OCI-LY1 (cell line): ENCODE data around the gene PLD1.

Source experiments
- H2AFZ ChIP-seq: fragments of 200-600 bp; sonication (generic), shearing (Covaris generic); 2 replicates; pipeline ENCODE4 v1.6.0; 2014; ENCODE audit warnings: antibody characterized with exemption, mild to moderate bottlenecking, low read length
- H3F3A ChIP-seq: fragments of 200-600 bp; sonication (generic), shearing (Covaris generic); 2 replicates; pipeline ENCODE4 v1.6.0; 2014; ENCODE audit warnings: mild to moderate bottlenecking, antibody characterized with exemption, low read length, moderate library complexity; ENCODE audit not compliant: insufficient read depth
- H3K27ac ChIP-seq: fragments of 200-600 bp; sonication (generic); 2 replicates; pipeline ENCODE4 v1.5.1; 2014; ENCODE audit warnings: low read length, mixed run types, mild to moderate bottlenecking, low read depth; ENCODE audit not compliant: poor library complexity, severe bottlenecking
- H3K27me3 ChIP-seq: fragments of 200-600 bp; sonication (generic); 2 replicates; pipeline ENCODE4 v1.6.0; 2014; ENCODE audit warnings: antibody characterized with exemption, mild to moderate bottlenecking, low read length, moderate library complexity; ENCODE audit not compliant: insufficient read depth
- H3K36me3 ChIP-seq: fragments of 200-600 bp; sonication (generic); 2 replicates; pipeline ENCODE4 v1.6.1; 2014; ENCODE audit warnings: mild to moderate bottlenecking, antibody characterized with exemption, low read length, moderate library complexity, mixed read lengths; ENCODE audit not compliant: insufficient read depth
- H3K4me1 ChIP-seq: fragments of 200-600 bp; sonication (generic); 2 replicates; pipeline ENCODE4 v1.5.1; 2014; ENCODE audit warnings: mild to moderate bottlenecking, low read length, moderate library complexity; ENCODE audit not compliant: insufficient read depth, severe bottlenecking
- H3K4me2 ChIP-seq: fragments of 200-600 bp; sonication (generic), shearing (Covaris generic); 2 replicates; pipeline ENCODE4 v1.6.1; 2014; ENCODE audit warnings: low read length
- H3K4me3 ChIP-seq: fragments of 200-600 bp; sonication (generic); 2 replicates; pipeline ENCODE4 v1.5.1; 2014; ENCODE audit warnings: low read length, low read depth, mild to moderate bottlenecking, mixed read lengths; ENCODE audit not compliant: poor library complexity, severe bottlenecking
- H3K79me2 ChIP-seq: fragments of 200-600 bp; shearing (Covaris generic); 2 replicates; pipeline ENCODE4 v1.6.1; 2016; ENCODE audit warnings: mixed run types, low read length, mixed read lengths; ENCODE audit not compliant: insufficient read depth
- H3K9ac ChIP-seq: fragments of 200-600 bp; sonication (generic), shearing (Covaris generic); 2 replicates; pipeline ENCODE4 v1.6.1; 2014; ENCODE audit warnings: mild to moderate bottlenecking, low read length, mixed read lengths
- H3K9me2 ChIP-seq: fragments of 200-600 bp; sonication (generic), shearing (Covaris generic); 2 replicates; pipeline ENCODE4 v1.6.1; 2014; ENCODE audit warnings: low read depth, mild to moderate bottlenecking, low read length, mixed read lengths
- H3K9me3 ChIP-seq: fragments of 200-600 bp; shearing (Covaris generic); 2 replicates; pipeline ENCODE4 v1.6.1; 2014; ENCODE audit warnings: low read length, mixed read lengths
- H4K20me1 ChIP-seq: fragments of 200-600 bp; sonication (generic), shearing (Covaris generic); 2 replicates; pipeline ENCODE4 v1.6.0; 2016; ENCODE audit warnings: mild to moderate bottlenecking, low read length; ENCODE audit not compliant: insufficient read depth
- EZH2 ChIP-seq: fragments of 200-600 bp; sonication (generic), shearing (Covaris generic); IDR thresholded peaks from 2 replicates; pipeline ENCODE4 v1.8.0; 2017; ENCODE audit warnings: borderline replicate concordance, mixed run types, mild to moderate bottlenecking, antibody characterized with exemption, low read length, moderate library complexity, mixed read lengths
- TF ChIP-seq, protein P1 (sequence below): fragments of 200-600 bp; sonication (generic), shearing (Covaris generic); IDR thresholded peaks from 2 replicates; pipeline ENCODE4 v1.5.1; 2017; ENCODE audit warnings: mild to moderate bottlenecking, antibody characterized with exemption, low read length, moderate library complexity, mixed read lengths

The PLD1 gene

DNA sequence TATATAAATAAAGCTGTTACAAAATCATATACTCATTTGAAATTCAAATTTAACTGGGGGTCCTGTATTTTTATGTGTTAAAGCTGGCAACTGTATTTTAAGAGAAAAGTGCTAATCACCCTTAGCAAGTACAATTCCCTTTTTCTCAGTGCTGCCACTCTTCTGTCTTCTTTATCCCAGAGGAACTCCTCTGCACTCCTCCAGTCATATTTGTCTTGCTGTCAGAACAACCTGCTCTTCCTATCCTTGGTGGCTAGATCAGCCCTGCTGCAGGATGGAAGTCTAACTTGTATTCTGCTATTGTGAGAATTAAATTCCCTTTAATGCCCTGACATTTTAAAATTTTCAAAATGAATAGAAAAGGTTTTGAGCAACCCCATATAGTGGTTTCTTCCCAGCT lies 226.2 kb downstream of the PLD1 start:
- no peaks in the 10 kb centered on the region for H3K9me3 ChIP-seq
- no peak overlapping the region for H3K4me3 ChIP-seq
- no peak overlapping the region for H2AFZ ChIP-seq
- H4K20me1 ChIP-seq: no peaks in the 10 kb centered on the region
- no peaks in the 10 kb centered on the region for H3K27me3 ChIP-seq
- TF ChIP-seq, protein P1, sequence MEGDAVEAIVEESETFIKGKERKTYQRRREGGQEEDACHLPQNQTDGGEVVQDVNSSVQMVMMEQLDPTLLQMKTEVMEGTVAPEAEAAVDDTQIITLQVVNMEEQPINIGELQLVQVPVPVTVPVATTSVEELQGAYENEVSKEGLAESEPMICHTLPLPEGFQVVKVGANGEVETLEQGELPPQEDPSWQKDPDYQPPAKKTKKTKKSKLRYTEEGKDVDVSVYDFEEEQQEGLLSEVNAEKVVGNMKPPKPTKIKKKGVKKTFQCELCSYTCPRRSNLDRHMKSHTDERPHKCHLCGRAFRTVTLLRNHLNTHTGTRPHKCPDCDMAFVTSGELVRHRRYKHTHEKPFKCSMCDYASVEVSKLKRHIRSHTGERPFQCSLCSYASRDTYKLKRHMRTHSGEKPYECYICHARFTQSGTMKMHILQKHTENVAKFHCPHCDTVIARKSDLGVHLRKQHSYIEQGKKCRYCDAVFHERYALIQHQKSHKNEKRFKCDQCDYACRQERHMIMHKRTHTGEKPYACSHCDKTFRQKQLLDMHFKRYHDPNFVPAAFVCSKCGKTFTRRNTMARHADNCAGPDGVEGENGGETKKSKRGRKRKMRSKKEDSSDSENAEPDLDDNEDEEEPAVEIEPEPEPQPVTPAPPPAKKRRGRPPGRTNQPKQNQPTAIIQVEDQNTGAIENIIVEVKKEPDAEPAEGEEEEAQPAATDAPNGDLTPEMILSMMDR: no peak
- TF ChIP-seq EZH2: no peak
- no peak overlapping the region for H3K27ac ChIP-seq
- no peak overlapping the region for H3K4me2 ChIP-seq
- no peaks in the 10 kb centered on the region for H3K4me1 ChIP-seq
- H3K9ac ChIP-seq: no peak overlapping the region
- no peaks in the 10 kb centered on the region for H3F3A ChIP-seq
- H3K9me2 ChIP-seq: no peaks in the 10 kb centered on the region
- H3K36me3 ChIP-seq: no peaks in the 10 kb centered on the region
- H3K79me2 ChIP-seq: no peaks in the 10 kb centered on the region

DNA sequence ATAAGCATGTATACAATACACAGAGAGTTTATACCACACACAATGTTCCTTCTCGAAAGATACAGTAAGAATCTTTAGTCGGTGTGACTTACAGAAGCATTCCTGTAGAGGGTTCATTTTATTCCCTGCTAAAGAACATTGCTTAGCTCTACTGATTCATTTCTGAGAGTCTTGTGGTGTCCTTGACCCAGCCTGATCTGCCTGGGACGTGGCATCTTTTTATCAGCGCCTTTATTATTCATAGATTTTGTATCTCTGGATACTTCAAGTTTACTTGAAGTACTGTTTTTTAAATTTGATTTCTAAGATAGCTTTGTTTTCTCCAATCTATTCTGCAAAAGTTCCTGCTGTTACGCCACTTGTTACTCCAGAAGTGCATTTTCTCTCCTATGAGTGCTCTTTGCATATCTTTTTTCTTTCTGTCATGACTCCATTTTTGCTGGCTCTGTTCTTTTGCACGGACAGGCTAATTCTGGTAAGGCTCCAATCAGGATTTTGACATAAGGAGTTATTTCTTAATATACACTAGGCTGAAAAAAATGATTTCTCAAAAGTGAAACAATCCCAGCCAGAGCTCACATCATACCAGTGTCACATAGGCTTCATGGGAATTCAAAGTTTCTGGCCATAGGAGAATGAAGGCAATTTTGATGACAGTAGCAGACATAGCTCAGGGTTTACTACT lies 235.6 kb downstream of the PLD1 start:
- H3K79me2 ChIP-seq: no peaks in the 10 kb centered on the region
- no peaks in the 10 kb centered on the region for H3F3A ChIP-seq
- H3K27ac ChIP-seq: no peak overlapping the region
- TF ChIP-seq EZH2: no peak
- TF ChIP-seq, protein P1: no peak
- no peaks in the 10 kb centered on the region for H3K9me2 ChIP-seq
- H3K4me3 ChIP-seq: no peak overlapping the region
- H3K4me1 ChIP-seq: no peaks in the 10 kb centered on the region
- no peaks in the 10 kb centered on the region for H4K20me1 ChIP-seq
- H3K36me3 ChIP-seq: no peaks in the 10 kb centered on the region
- H2AFZ ChIP-seq: no peak overlapping the region
- H3K9me3 ChIP-seq: no peaks in the 10 kb centered on the region
- no peaks in the 10 kb centered on the region for H3K27me3 ChIP-seq
- no peak overlapping the region for H3K4me2 ChIP-seq
- no peak overlapping the region for H3K9ac ChIP-seq

DNA sequence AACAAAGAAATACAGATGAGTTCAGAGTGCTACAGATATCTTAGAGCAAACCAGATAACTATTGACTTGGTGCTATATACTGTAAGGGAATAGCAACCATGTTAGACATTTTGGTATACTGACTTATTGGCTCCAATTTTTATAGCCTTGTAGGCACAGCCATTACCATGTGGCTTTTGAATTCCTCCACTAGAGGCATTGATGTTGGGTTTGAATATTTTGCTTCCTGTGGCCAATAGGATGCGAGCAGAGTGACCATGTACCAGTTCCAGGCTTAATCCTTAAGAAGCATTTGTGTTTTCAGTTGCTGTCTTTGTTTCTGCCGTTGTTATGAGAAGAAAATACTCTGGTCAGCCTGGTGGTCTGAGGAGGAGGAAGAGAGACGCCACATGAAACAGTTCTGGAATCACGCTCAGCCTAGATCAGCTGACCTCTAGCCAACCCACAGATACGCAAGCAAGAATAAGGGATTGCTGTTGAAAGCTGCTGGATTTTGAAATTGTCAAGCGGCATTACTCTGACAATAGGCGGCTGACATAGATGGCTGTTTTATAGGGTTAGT lies 240.6 kb downstream of the PLD1 start:
- no peak for TF ChIP-seq EZH2
- TF ChIP-seq, protein P1: no peak
- no peak overlapping the region for H3K27ac ChIP-seq
- H3F3A ChIP-seq: no peaks in the 10 kb centered on the region
- H3K4me3 ChIP-seq: no peak overlapping the region
- H3K79me2 ChIP-seq: no peaks in the 10 kb centered on the region
- H3K36me3 ChIP-seq: no peaks in the 10 kb centered on the region
- H2AFZ ChIP-seq: no peak overlapping the region
- H3K4me1 ChIP-seq: no peaks in the 10 kb centered on the region
- H4K20me1 ChIP-seq: no peaks in the 10 kb centered on the region
- no peak overlapping the region for H3K4me2 ChIP-seq
- no peaks in the 10 kb centered on the region for H3K9me3 ChIP-seq
- no peak overlapping the region for H3K9ac ChIP-seq
- no peaks in the 10 kb centered on the region for H3K9me2 ChIP-seq
- H3K27me3 ChIP-seq: no peaks in the 10 kb centered on the region
